GM21528 (cell line): ENCODE measurements around the gene FBXO33.
A peak's percentile ranks its signal among the peaks of the same experiment; 100 is the strongest.

ENCODE experiments used
- ATAC-seq: cut with Tn5 transposase; IDR thresholded peaks from one replicate; pipeline ENCODE4 v1.9.1; 2021; ENCODE audit warnings: mild to moderate bottlenecking, moderate library complexity; ENCODE audit not compliant: unreplicated experiment, low FRiP score

Gene FBXO33

GRCh38 chr14:39432179-39432618 lies at the start of gene FBXO33:
Gene FBXO33, minus strand, starts transcription at chr14:39432433. Its CDS starts 271 bp downstream, at chr14:39432162.
- ATAC-seq = peak; percentile 86

- peak; percentile 91 for ATAC-seq
Observed at GRCh38 chr14:39474416-39474911, 42.2 kb upstream of the FBXO33 start.

- no peak for ATAC-seq
Observed at GRCh38 chr14:39472078-39472477, 39.8 kb upstream of the FBXO33 start.

- ATAC-seq = peak; percentile 94
Observed at GRCh38 chr14:39469094-39469710, 37.0 kb upstream of the FBXO33 start.

GRCh38 chr14:39467889-39468524 lies 35.8 kb upstream of the FBXO33 start:
- ATAC-seq = peak; percentile 71

GRCh38 chr14:39459795-39460478 lies 27.7 kb upstream of the FBXO33 start:
- no peak for ATAC-seq

GRCh38 chr14:39456702-39457250 lies 24.5 kb upstream of the FBXO33 start:
- ATAC-seq = no peak

- ATAC-seq = no peak
Observed at GRCh38 chr14:39454906-39455539, 22.8 kb upstream of the FBXO33 start.

GRCh38 chr14:39452680-39453079 lies 20.4 kb upstream of the FBXO33 start:
- ATAC-seq = no peak

- ATAC-seq = peak; percentile 57
Observed at GRCh38 chr14:39451811-39452210, 19.6 kb upstream of the FBXO33 start.

GRCh38 chr14:39447175-39447661 lies 15.0 kb upstream of the FBXO33 start:
- ATAC-seq = no peak

- ATAC-seq = peak; percentile 66
Observed at GRCh38 chr14:39446131-39446744, 14.0 kb upstream of the FBXO33 start.

- no peak for ATAC-seq
Observed at GRCh38 chr14:39442293-39442692, 10.1 kb upstream of the FBXO33 start.

- no peak for ATAC-seq
Observed at GRCh38 chr14:39441805-39442204, 9.6 kb upstream of the FBXO33 start.

- ATAC-seq = no peak
Observed at GRCh38 chr14:39440975-39441374, 8.7 kb upstream of the FBXO33 start.

- ATAC-seq = no peak
Observed at GRCh38 chr14:39435241-39435640, 3.0 kb upstream of the FBXO33 start.

- no peak for ATAC-seq
Observed at GRCh38 chr14:39434401-39434800, 2.2 kb upstream of the FBXO33 start.

GRCh38 chr14:39433452-39433813 lies 1.2 kb upstream of the FBXO33 start:
- ATAC-seq = no peak

- ATAC-seq = peak; percentile 77
Observed at GRCh38 chr14:39432619-39433451, 602 bp upstream of the FBXO33 start.
